Measurements from ENCODE around the gene SAMD4B.

- TF ChIP-seq CTCF (IDR thresholded peaks at IDR 0.05) (no peak), POLR2A (IDR thresholded peaks at IDR 0.05) (no peak), EP300 (IDR thresholded peaks at IDR 0.05) (no peak)
Measured at GRCh38 chr19:39319098-39319891, 22.9 kb upstream of the SAMD4B start.
